GM19452 (cell line): ENCODE data around the gene CFAP46.
"Not testable (repeated sequence)": the region's sequence is repeated elsewhere in the genome, so short reads cannot be mapped to it uniquely, and the experiment has no call there.

ENCODE experiments used
- ATAC-seq: cut with Tn5 transposase; IDR thresholded peaks from one replicate; pipeline ENCODE4 v1.9.1; 2021; ENCODE audit not compliant: unreplicated experiment

Gene CFAP46

GRCh38 chr10:132979491-132980425, 37.4 kb upstream of the CFAP46 start:
- ATAC-seq = no peak

GRCh38 chr10:132978542-132978941, 36.2 kb upstream of the CFAP46 start:
- no peak for ATAC-seq

- ATAC-seq = no peak
Observed at GRCh38 chr10:132977807-132978206, 35.4 kb upstream of the CFAP46 start.

GRCh38 chr10:132977076-132977475, 34.7 kb upstream of the CFAP46 start:
- ATAC-seq = no peak

GRCh38 chr10:132975831-132976682, 33.7 kb upstream of the CFAP46 start:
- no peak for ATAC-seq

GRCh38 chr10:132974886-132975830, 32.8 kb upstream of the CFAP46 start:
- no peak for ATAC-seq

GRCh38 chr10:132974249-132974796, 32.0 kb upstream of the CFAP46 start:
- ATAC-seq = no peak

GRCh38 chr10:132973903-132974241, 31.5 kb upstream of the CFAP46 start:
- ATAC-seq = no peak

- ATAC-seq = no peak
Observed at GRCh38 chr10:132972986-132973902, 30.9 kb upstream of the CFAP46 start.

GRCh38 chr10:132972149-132972985, 30.0 kb upstream of the CFAP46 start:
- no peak for ATAC-seq

- no peak for ATAC-seq
Observed at GRCh38 chr10:132971448-132972148, 29.2 kb upstream of the CFAP46 start.

- ATAC-seq = no peak
Observed at GRCh38 chr10:132970641-132971438, 28.5 kb upstream of the CFAP46 start.

- ATAC-seq = no peak
Observed at GRCh38 chr10:132967540-132967939, 25.2 kb upstream of the CFAP46 start.

GRCh38 chr10:132965411-132966057, 23.2 kb upstream of the CFAP46 start:
- no peak for ATAC-seq

GRCh38 chr10:132964707-132965410, 22.5 kb upstream of the CFAP46 start:
- ATAC-seq = not testable (repeated sequence)

GRCh38 chr10:132964231-132964630, 21.9 kb upstream of the CFAP46 start:
- no peak for ATAC-seq
